ENCODE measurements around the gene RIN3. TPM values are rescaled to one million over a fixed set of nuclear protein-coding genes. Genes with fewer than 3 reads are reported as not detected.
A peak's percentile ranks its signal among the peaks of the same experiment; 100 is the strongest.

RIN3 gene, protein sequence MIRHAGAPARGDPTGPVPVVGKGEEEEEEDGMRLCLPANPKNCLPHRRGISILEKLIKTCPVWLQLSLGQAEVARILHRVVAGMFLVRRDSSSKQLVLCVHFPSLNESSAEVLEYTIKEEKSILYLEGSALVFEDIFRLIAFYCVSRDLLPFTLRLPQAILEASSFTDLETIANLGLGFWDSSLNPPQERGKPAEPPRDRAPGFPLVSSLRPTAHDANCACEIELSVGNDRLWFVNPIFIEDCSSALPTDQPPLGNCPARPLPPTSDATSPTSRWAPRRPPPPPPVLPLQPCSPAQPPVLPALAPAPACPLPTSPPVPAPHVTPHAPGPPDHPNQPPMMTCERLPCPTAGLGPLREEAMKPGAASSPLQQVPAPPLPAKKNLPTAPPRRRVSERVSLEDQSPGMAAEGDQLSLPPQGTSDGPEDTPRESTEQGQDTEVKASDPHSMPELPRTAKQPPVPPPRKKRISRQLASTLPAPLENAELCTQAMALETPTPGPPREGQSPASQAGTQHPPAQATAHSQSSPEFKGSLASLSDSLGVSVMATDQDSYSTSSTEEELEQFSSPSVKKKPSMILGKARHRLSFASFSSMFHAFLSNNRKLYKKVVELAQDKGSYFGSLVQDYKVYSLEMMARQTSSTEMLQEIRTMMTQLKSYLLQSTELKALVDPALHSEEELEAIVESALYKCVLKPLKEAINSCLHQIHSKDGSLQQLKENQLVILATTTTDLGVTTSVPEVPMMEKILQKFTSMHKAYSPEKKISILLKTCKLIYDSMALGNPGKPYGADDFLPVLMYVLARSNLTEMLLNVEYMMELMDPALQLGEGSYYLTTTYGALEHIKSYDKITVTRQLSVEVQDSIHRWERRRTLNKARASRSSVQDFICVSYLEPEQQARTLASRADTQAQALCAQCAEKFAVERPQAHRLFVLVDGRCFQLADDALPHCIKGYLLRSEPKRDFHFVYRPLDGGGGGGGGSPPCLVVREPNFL
- total RNA-seq: 6.9 TPM

DNA sequence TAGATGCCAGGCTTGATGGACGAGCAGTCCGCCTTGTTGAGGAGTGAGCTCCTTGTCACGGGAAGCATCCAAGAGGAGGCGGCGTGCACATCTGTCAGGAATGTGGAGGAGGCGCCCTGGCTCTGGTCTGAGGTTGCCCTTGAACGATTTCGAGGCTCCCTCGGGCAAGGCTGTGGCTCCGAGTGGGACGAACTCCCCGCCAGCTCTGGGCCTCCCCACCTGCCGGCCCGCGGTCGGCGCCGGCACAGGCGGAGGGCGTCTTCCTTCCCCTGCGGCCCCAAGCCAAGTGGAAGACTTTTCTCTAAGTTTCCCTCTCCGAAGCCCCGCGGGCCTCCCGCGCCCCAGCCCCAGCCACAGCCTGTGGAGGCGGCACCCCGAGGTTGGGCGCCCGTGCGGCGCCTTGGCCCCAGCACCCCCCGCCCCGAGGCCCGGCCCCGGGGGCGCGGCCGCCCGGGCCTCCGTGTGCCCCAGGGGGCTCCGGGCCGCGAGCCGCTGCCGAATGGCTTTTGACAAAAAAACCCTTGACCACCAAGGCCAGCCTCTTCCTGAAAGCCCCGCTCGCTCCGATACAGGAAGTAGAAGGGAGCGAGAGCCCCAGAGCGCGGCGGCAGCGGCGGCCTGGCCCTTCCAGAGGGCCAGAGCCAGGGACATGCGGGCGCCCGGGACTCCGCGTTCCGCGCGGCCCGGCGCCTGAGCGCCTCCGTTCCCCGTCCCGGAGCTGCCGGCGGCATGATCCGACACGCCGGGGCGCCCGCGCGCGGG lies at the start of gene RIN3:
RIN3 (plus strand) TSS at position 578 of the 762 bp plus-strand sequence; CDS start at position 730, 152 bp downstream.
- peak; percentile 71 for DNase-seq

DNA sequence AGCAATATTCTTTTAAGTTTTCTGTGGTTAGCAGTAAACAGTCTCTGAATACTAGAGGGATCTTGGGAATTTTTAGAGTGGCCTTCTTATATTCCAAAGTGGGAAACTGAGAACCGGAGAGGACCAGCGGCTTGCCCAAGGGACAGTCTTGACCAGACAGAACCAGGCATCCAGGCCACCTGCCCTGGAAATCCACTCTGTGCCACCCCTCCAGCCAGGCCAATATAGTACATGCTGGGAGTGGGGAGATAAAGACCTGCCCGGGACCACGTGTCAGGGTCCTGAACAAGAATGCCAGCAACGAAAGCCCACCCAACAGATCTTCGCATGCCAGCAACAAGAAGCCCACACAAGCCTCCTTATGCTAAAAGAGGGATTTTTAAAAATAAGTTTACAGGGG lies 49.4 kb upstream of the RIN3 start:
- no peak for DNase-seq

DNA sequence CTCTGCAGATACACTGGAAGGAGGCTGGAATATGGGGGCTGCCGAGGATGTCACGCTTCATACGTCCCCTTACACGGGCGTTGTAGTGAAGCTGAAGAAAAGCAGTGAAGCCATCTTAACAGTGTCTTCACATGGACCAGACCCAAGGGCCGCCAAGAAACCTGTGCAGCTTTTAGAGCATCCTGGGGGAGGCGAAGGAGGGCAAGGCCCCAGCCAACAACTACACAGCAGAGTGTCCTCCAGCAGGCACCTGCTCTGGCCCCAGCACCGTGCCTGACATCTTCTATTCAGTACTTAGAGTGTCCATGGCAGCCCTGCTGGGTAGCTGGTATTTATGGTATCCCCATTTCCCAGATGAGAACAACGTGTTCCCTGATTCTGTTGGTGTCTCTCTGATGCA lies 48.9 kb upstream of the RIN3 start:
- DNase-seq: no peak

DNA sequence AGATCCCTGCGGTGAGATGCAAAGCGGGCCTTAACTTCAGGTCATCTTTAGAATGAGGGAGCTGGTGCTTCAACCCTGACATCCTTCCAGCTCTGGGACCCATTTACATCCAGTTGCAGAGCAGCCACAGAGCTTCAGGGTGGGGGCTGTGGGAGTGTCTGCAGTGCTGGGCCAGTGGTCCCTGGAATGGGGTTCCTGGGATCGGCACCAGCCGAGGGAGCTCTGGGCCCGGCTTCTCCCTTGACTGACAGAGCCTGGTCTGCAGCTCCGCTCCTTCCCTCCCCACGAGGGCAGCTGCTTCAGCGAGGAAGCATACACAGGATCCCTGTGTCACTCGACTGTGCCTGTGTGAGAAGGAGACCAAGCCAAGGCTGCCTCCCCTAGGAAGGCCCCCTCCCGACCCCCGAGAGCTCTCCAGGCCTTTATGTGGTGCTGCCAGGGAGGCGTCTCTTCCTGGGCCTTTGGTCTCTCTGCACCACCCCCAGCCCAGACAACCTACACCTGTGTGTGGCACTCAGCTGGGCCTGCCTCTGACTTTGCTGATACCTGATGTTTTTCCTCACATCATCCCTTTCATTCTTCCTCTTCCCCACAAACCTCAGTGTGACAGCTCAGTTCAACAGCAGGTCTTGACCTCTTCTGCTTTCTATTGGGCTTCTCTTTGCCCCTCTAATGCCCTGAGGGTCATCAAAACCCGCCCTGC lies 48.1 kb upstream of the RIN3 start:
- DNase-seq: no peak

DNA sequence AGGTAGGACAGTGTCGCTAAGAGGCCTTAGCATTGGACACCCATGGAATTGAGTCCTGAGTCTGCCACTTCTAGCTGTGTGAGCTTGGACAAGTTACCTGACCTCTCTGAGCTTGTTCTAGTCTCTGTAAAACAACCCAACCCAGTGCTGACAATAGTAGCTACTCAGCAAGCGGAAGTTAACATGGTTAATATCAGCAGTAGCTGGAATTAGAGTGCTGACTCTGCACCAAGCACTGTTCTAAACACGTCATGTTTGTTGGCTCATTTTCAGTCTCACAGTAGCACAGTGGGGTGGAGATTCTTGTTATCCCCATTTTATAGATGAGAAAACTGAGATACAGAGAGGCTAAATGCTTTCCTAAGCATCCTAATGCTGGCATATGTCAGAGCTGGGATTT lies 47.5 kb upstream of the RIN3 start:
- no peak for DNase-seq

DNA sequence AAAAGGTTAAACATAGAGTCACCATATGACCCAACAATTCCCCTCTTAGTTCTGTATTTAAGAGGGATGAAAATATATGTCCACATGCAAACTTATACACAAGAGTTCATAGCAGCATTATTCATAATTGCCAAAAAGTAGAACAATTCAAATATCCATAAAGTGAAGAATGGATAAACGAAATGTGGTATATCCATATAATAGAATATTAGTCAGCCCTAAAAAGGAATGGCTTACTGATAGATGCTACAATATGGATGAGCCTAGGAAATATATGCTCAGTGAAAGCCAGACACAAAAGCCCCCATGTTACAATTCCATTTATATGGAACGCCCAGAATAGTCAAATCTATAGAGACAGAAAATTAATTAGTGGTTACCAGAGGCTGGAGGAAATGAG lies 44.1 kb upstream of the RIN3 start:
- no peak for DNase-seq

DNA sequence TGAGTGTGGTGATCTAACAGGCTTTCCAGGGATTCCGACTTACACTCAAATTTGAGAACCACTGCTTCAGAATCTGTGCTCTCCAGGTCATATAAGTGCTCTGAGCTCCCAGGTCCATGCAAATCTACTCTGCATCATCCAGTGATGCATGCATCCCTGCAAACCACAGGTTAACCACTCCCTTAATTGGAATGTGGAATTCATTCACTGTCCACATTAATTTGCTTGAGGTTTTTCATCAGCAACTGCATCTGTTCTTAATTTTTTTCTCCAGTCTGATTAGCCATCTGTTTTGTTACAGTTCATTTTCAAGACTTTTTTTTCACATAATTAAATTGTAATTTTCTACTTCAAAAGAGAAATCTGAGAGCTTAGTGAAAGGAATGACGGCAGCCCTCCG lies 43.4 kb upstream of the RIN3 start:
- no peak for DNase-seq

DNA sequence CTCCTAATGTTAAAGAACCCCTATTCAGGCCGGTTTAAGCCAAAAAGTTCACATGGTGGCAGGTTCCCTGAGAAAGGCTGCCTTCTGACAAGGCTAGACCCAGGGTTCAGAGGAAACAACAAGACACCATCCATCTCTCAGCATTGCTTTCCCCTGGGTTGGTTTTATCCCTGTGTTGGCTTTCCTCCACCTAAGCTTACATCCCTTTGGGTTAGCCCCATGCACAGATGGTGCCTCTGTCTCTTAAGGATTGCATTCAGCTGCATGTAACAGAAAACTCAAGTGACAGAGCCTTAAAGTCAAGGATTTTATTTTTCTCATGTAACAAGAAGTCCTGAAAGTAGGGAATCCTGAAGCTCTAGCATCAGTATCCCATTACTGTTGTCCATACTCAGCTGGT lies 42.8 kb upstream of the RIN3 start:
- DNase-seq: no peak

DNA sequence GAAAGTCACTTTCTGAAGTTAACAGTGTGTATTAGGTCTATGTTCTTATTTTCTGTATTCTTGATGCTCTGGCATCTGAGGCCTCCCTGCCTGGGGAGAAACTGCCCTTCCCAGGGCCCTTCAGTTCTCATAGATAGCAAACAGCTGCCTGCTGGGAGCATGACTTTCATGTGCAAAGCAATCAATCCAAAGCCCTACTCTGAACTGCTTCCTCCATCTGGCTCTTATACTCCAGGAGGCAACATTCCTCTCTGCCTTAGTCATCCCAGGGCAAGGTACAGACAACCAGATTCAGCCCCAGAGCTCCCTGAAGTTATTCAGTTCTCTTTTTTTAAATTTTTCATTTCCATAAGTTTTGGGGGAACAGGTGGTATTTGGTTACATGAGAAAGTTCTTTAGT lies 41.7 kb upstream of the RIN3 start:
- no peak for DNase-seq

DNA sequence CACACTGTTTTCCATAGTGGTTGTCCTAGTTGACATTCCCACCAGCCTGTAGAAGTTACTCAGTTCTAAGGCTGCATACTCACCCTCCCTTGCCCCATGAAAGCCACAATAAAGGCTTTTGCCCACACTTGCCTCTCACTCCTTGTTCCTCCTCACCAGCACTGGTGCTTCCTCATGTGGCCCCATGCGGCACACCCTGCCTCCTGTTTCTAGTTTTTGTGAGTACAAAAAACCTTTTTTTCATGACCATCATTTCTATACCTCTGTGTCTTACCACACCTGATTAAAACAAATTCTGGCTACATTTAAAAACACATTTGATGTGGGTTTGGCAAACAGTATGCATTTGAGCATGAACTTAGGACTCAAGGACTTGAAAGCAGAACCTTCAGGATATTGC lies 40.7 kb upstream of the RIN3 start:
- no peak for DNase-seq

DNA sequence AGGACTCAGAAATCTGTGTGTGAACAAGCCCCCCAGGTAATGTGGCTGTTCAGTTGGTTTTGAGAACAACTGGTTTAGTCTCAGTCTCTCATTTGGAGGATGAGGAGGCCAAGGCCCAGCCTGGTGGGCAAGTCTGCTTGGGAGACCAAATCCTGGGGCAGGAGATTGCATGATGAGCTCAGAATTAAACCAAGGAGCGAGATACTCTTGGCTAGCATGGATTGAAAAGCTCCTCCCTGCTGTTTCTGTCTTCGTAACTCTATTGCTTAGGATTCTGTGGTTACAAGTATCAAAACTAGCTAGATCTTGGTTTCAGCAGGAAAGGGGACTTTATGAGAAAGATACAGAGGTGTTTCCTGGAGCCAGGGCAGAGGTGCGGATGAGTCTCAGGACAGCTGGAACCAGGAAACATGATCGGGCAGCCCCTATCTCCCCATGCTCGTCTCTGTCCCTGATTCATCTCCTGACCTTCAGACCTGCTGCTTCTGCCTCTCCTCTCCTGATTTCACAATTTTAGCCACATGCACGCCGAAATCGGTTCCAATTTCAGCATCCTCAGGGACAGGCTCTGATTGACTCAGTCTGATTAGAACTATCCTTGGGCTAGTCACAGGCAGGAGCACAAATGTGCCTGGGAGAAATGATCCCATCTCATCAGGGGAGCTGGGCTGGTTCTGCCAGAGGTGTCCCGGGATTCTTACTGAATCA lies 40.2 kb upstream of the RIN3 start:
- no peak for DNase-seq

DNA sequence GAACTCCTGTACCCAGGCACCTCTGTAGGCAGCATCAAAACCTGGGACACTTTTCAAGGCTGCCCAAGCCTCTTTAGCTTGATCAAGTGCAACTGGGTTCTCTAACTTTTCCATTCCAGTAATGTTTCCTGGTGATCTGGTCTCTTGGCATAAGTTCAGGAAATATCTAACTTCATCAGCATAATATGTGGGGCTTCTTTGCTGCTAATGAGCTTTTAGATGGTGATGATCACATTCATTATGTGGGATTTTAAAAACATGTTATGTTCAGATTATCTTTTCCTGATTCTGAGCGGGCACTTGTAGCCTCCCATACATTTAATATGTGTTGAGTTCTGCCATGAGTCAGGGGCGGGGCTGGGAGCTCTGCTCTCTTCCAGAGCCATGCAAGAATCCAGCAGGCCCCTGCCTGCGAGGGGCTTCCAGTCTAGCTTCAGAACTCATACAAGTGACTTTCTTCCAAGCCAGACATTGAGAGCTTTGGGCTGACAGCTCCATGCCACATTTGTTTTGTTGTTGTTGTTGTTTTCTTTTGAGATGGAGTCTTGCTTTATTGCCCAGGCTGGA lies 39.5 kb upstream of the RIN3 start:
- DNase-seq: no peak

DNA sequence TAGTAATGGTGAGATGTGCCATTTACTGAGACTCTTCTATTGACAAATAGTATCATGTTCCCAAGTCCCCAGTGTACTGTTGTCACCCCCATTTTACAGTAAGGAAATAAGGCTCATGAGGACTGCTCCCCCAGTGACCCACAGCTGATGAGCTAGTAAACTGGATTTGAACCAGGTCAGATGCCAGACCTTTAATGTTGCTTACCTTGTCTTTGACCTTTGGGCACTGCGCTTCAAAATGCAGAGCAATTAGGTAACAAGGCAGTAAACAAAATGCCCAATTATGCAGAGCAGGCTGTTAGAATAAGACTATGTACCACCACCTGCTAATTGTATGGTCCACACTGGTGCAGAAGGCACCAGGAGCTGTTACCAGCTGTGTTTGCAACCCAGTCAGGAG lies 38.5 kb upstream of the RIN3 start:
- no peak for DNase-seq

DNA sequence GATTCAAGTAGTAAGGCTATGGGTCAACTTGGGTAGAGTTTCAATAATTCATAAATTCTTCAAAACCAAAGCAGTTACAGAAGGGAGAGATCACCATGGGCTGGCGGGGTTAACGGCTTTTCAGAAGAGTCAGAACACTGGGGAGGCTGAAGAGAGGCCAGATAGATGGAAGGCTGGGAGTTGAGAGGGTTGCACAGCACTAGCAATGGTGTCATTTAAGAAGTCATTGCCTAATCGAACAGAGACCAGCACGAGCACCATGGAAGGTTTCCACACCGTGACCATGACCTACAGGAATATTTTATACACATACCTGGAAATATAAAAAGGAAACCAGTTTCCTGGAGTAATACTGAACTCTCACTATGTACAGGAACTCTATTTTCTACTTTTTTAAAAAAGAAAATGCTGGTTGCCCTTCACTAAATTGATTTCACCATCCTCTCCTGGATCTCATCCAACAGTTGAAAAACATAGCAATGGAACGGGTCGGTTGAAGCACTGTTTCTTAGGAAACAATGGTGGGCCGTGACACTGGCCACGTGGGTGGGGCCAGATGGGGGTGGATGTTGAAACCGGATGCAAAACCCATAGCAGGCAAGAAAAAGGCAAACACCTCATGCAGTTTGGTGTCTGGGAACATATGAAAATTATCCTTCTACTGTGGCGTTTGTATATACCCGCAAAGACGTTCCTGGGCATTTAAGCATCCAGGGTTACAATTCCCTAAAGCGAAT lies 38.0 kb upstream of the RIN3 start:
- DNase-seq: no peak

DNA sequence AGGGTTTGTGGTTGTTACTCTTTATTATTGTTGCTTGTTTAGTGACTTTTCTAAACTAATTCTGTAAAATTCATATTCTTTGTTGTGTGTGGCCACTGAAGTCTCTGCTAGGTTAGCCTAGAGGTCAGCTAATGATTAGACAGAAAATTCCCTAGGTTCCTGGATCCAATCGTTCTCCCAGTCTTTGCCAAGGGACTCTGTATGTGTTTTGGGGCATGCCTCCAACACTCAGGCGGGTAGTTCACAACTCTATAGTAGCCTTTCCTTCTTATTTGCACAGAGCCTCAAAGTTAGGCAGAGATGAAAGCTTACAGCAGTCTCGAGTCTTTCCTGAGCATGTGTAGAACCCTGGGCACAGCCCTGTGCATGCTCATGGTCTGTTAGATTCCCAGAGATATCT lies 32.7 kb upstream of the RIN3 start:
- DNase-seq: no peak

DNA sequence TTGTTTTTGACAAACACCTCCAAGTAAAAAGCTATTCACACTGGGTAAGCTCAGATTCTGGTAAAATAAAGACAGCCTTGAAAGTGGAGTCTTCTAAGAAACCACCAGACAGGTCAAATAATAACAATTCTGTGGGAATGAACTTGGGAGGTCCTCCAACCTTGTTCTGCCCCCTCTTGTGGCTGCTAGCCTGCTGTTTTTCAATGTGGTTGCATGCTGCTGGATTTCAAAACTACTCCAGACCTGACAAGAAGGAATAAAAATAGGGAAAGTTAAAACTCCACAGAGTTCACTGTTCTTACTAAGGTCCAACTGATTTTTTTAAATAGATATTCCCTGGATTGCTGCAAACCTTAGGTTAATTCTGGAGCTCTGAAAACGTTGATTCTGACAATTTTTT lies 32.2 kb upstream of the RIN3 start:
- DNase-seq: no peak

DNA sequence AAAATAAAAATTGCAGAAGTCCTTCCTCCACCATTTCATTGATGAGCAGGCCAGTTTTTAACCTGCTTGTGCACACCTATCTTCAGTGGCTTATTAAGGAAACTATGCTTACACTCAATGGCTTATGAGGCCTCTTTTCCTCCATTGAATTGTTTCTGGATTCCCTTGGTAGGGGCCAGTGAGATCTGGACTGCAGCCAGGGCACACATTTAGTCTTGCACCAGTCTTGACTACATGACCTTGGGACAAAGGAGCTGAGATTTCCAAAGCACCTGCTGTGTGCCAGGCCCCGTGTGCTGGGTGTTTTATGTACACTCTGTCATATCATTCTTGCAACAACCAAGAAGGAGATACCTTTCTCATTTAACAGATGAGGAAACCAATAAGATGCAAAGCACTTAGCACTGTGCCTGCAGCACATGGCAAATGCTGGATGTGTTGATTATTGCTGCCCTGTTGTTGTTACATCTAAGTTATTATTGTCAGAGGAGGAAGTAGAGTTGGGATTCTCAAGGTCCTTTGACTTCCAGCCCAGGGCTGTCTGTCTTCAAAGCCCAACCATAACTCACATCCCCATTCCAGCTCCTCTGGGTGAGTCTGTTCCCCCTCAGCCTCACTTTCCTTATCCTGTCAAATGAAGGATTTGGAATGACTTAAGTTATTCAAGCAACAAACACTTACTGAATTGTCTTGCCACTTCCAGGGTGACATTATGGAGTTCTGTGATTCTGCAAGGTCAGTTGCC lies 31.6 kb upstream of the RIN3 start:
- DNase-seq: no peak

DNA sequence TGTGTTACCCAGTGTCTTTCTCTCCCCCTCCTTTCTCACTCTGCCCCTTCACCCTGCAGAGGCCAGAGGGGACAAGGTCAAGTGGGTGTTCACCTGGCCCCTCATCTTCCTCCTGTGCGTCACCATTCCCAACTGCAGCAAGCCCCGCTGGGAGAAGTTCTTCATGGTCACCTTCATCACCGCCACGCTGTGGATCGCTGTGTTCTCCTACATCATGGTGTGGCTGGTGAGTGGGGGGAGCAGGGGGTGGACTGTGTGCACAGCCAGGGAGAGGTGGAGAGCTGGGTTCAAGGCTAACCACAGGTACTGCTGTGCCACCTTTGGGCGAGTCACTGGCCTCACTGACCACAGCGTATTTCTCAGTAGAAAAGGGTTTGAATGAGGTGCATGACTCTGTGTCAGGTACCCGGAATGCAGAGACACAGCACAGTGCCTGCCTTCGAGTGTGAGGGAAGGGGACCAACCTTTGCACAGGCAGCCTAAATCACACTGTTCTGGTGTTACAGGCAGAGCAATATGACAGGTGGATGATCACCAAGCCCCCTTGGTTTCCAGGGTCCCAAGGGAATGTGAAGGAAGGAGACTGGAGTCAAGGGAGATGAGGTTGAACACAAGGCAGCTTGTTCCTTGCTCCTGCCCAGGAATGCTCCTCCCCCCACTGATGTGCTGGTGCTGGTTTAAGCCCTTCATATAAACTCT lies 30.8 kb upstream of the RIN3 start:
- DNase-seq: no peak
